ENCODE results near the gene ENKD1.

Gene ENKD1

GRCh38 chr16:67675999-67676398, 9.4 kb upstream of the ENKD1 start:
- Histone ChIP-seq H3K36me3 (ENCODE audit: insufficient read depth, low read length) (peaks cover 6% of the 10 kb centered on the region; the same call in 1 of the 2 replicates), H3K9ac (ENCODE audit: low read length) (no peak overlapping the region), H4K20me1 (ENCODE audit: insufficient read depth, low read length) (no peaks in the 10 kb centered on the region), H3K4me3 (ENCODE audit: low read depth, low read length, poor library complexity, severe bottlenecking) (no peak overlapping the region), H2AFZ (ENCODE audit: low read length) (no peak overlapping the region), H3K27ac (ENCODE audit: low read depth, low read length, poor library complexity, severe bottlenecking) (no peak overlapping the region), H3K9me3 (ENCODE audit: low read length) (no peaks in the 10 kb centered on the region), H3K9me2 (ENCODE audit: low read depth, low read length) (no peaks in the 10 kb centered on the region), H3K79me2 (ENCODE audit: insufficient read depth, low read length) (no peaks in the 10 kb centered on the region), H3K4me2 (ENCODE audit: low read length) (no peak overlapping the region), H3F3A (ENCODE audit: insufficient read depth, low read length) (no peaks in the 10 kb centered on the region), H3K4me1 (ENCODE audit: insufficient read depth, low read length, severe bottlenecking) (peaks cover 18% of the 10 kb centered on the region), H3K27me3 (ENCODE audit: insufficient read depth, low read length) (no peaks in the 10 kb centered on the region)
- TF ChIP-seq, protein P1, sequence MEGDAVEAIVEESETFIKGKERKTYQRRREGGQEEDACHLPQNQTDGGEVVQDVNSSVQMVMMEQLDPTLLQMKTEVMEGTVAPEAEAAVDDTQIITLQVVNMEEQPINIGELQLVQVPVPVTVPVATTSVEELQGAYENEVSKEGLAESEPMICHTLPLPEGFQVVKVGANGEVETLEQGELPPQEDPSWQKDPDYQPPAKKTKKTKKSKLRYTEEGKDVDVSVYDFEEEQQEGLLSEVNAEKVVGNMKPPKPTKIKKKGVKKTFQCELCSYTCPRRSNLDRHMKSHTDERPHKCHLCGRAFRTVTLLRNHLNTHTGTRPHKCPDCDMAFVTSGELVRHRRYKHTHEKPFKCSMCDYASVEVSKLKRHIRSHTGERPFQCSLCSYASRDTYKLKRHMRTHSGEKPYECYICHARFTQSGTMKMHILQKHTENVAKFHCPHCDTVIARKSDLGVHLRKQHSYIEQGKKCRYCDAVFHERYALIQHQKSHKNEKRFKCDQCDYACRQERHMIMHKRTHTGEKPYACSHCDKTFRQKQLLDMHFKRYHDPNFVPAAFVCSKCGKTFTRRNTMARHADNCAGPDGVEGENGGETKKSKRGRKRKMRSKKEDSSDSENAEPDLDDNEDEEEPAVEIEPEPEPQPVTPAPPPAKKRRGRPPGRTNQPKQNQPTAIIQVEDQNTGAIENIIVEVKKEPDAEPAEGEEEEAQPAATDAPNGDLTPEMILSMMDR (IDR thresholded peaks at IDR 0.05; ENCODE audit: low read length), result no peak
- no peak for TF ChIP-seq EZH2 (IDR thresholded peaks at IDR 0.05; ENCODE audit: borderline replicate concordance, low read length)

DNA sequence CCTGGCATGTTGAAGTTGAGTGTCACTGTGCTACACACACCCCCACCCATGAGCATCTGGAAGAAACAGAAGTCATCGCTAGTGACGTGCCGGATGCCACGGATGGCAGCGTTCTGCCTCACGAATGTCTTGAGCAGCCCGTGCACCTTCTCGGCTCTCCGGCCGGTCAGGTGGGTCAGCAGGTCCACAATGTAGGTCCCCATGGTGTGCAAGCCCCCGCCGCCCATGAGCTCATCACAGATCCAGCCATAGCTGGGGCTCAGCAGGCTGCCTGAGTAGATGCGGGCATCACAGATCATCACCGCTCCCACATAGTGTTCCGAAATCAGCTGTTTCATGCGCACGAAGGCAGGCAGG, 9.0 kb upstream of the ENKD1 start:
- Histone ChIP-seq H3K79me2 (ENCODE audit: insufficient read depth, low read length) (no peaks in the 10 kb centered on the region), H3F3A (ENCODE audit: insufficient read depth, low read length) (no peaks in the 10 kb centered on the region), H3K27me3 (ENCODE audit: insufficient read depth, low read length) (no peaks in the 10 kb centered on the region), H2AFZ (ENCODE audit: low read length) (no peak overlapping the region), H3K9me2 (ENCODE audit: low read depth, low read length) (no peaks in the 10 kb centered on the region), H3K4me2 (ENCODE audit: low read length) (no peak overlapping the region), H3K9ac (ENCODE audit: low read length) (no peak overlapping the region), H3K9me3 (ENCODE audit: low read length) (no peaks in the 10 kb centered on the region), H3K4me1 (ENCODE audit: insufficient read depth, low read length, severe bottlenecking) (peaks cover 18% of the 10 kb centered on the region), H3K36me3 (ENCODE audit: insufficient read depth, low read length) (peaks cover 6% of the 10 kb centered on the region; the same call in 1 of the 2 replicates), H3K4me3 (ENCODE audit: low read depth, low read length, poor library complexity, severe bottlenecking) (no peak overlapping the region), H3K27ac (ENCODE audit: low read depth, low read length, poor library complexity, severe bottlenecking) (no peak overlapping the region), H4K20me1 (ENCODE audit: insufficient read depth, low read length) (no peaks in the 10 kb centered on the region)
- no peak for TF ChIP-seq EZH2 (IDR thresholded peaks at IDR 0.05; ENCODE audit: borderline replicate concordance, low read length)
- TF ChIP-seq, protein P1 (IDR thresholded peaks at IDR 0.05; ENCODE audit: low read length), result no peak

- Histone ChIP-seq H3K4me3 (ENCODE audit: low read depth, low read length, poor library complexity, severe bottlenecking) (no peak overlapping the region), H3K9ac (ENCODE audit: low read length) (no peak overlapping the region), H3K4me2 (ENCODE audit: low read length) (no peak overlapping the region), H3K4me1 (ENCODE audit: insufficient read depth, low read length, severe bottlenecking) (peaks cover 18% of the 10 kb centered on the region), H3K27ac (ENCODE audit: low read depth, low read length, poor library complexity, severe bottlenecking) (no peak overlapping the region), H4K20me1 (ENCODE audit: insufficient read depth, low read length) (no peaks in the 10 kb centered on the region), H2AFZ (ENCODE audit: low read length) (no peak overlapping the region), H3K9me2 (ENCODE audit: low read depth, low read length) (no peaks in the 10 kb centered on the region), H3K27me3 (ENCODE audit: insufficient read depth, low read length) (no peaks in the 10 kb centered on the region), H3K36me3 (ENCODE audit: insufficient read depth, low read length) (peaks cover 6% of the 10 kb centered on the region; the same call in 1 of the 2 replicates), H3F3A (ENCODE audit: insufficient read depth, low read length) (no peaks in the 10 kb centered on the region), H3K79me2 (ENCODE audit: insufficient read depth, low read length) (no peaks in the 10 kb centered on the region), H3K9me3 (ENCODE audit: low read length) (no peaks in the 10 kb centered on the region)
- TF ChIP-seq, protein P1 (IDR thresholded peaks at IDR 0.05; ENCODE audit: low read length), result no peak
- TF ChIP-seq EZH2 (IDR thresholded peaks at IDR 0.05; ENCODE audit: borderline replicate concordance, low read length), result no peak
Observed at GRCh38 chr16:67674851-67675578, 8.5 kb upstream of the ENKD1 start.
